ENCODE data around the gene MARCHF3.
A peak's percentile ranks its signal among the peaks of the same experiment; 100 is the strongest.
"Not testable (repeated sequence)": the region's sequence is repeated elsewhere in the genome, so short reads cannot be mapped to it uniquely, and the experiment has no call there.

Gene MARCHF3

DNA sequence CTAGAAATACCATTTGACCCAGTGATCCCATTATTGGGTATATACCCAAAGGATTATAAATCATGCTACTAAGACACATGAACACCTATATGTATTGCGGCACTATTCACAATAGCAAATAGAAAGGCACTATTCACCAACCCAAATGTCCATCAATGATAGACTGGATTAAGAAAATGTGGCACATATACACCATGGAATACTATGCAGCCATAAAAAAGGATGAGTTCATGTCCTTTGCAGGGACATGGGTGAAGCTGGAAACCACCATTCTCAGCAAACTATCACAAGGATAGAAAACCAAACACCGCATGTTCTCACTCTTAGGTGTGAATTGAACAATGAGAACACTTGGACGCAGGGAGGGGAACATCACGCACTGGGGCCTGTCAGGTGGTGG, 13.6 kb downstream of the MARCHF3 start:
- DNase-seq; intact Hi-C loops (cut with DNase I): not testable (repeated sequence)

DNA sequence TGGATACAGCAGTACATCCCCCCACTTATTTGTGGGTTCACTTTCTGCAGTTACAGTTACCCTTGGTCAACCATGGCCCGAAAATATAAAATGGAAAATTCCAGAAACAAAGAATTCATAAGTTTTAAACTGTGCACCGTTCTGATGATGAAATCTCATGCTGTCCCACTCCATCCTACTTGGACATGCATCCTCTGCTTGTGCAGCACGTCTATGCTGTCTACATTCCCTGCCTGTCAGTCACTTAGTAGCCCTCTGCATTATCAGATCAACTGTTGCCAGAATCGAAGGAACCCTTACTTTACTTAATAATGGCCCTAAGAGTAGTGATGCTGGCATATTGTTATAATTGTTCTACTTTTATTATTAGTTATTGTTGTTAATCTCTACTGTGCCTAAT, 14.6 kb downstream of the MARCHF3 start:
- intact Hi-C loops (cut with DNase I), result no loop called here
- no peak for DNase-seq

DNA sequence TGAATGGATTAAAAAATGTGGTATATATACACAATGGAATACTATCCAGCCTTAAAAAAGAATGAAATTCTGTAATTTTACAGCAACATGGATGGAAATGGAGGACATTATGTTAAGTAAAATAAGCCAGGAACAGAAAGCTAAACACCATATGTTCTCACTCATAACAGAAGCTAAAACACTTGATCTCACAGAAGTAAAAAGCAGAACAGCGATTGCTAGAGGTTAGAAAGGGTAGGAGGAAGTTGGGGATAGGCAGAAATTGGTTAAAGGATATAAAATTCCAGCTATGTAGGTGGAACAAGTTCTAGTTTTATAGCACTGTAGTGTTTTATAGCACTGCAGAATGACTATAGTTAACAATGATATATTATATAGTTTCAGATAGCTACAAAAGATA, 15.8 kb downstream of the MARCHF3 start:
- DNase-seq, result no peak
- intact Hi-C loops (cut with DNase I), result no loop called here

DNA sequence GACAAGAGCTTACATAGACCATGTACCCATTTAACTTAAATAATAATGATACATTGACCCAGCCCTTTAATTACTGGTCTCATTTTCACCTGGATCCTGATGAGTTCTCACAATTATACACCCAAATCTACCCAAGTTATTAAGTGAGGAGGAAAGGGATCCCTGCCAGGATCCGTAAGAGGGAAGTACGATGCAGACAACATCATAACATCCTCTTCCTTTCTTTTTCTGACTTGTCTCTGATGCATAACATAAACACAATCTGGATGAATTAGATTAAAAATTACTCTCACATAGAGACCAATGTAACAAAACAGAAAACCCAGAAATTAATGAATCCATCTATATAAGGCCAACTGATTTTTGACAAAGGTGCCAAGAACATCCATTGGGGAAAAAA, 17.0 kb downstream of the MARCHF3 start:
- intact Hi-C loops (cut with DNase I), result no loop called here
- no peak for DNase-seq

DNA sequence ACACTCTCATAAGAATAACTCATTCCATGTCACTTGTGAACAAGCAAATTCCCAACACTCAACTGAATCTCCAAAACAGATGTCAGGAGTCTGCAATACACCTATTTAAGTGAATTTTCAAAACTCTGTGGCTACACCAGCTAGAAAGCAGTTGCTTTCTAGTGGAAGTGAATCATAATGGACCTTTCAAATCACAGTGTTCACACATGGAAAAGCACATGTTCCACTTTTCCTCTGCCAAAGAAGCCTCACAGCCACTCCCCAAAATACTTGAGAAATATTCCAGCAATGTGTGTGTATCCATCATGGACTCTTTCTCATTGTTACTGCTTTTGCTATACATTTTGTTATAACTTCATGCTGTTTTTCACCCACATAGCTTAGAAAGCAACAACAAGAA, 17.4 kb downstream of the MARCHF3 start:
- DNase-seq, result no peak
- intact Hi-C loops (cut with DNase I), result no loop called here

DNA sequence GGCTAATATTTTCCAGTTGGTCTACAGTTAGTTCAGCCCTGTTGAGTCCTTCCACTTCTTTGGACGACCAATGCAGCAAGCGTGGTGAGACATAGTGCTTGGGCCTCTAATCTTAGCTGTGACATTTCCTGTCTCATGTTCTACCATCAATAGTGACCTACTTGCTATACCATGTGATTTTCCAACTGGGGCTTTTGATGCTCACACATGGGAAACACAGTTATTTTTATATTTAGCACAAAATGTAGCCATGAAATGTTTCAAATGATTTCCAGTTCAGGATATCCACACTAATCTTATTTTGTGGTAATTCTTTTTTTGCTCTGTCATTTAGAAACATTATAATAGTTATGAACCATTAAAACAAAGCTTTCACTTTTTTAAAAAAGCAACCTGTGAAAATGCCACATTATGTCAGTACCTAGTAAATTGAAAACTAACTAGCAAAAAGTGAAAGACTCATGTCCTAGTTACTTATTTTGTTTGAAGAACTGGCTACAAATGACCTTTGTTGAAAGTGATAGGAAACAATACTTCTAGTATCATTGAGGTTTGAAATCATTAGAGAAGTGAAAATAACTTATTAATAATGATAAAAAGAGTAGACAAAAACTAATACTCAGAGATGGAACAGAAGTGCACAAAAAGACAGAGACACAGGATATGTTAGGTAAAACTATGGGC, 18.3 kb downstream of the MARCHF3 start:
- intact Hi-C loops (cut with DNase I), result no loop called here
- no peak for DNase-seq

DNA sequence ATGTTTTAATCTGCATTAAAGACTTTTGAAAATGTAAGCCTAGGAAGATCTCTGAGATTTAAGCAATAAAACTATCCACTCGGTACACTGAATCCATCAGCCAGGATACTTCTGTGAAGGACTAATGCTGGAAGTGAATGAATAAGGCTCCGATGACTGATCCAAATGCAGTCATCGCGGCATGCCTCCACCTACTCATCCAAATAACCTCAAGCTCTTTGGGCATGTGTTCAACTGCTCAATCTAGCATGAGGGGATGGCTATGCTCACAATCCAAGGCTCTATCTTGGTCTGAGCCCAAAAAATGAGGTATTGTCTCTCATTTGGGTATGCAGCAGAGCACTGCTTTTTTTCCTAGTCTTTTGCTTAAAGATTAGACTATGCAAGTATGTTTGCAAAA, 19.2 kb downstream of the MARCHF3 start:
- peak in 2 of 42 donors; percentile 22 to 47 for DNase-seq
- intact Hi-C loops (cut with DNase I), result no loop called here

DNA sequence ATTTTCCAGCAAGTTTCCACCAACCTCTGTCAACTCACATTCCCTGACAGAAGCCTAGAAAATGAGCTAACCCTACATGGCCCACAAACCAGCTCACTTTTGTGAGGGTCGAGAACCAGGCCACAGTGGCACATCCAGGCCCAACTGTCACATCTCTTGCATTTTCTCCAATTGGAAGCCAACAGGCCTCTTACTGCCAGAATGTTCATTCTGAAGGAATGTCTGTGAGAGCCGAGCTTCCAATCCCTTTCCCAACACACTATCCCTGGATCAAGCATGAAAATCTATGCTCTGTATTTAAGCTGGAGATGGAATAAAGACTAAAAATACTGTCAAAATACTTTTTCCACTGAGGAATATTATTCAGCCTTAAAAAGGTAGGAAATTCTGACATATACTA, 20.0 kb downstream of the MARCHF3 start:
- DNase-seq, result no peak
- intact Hi-C loops (cut with DNase I), result no loop called here

DNA sequence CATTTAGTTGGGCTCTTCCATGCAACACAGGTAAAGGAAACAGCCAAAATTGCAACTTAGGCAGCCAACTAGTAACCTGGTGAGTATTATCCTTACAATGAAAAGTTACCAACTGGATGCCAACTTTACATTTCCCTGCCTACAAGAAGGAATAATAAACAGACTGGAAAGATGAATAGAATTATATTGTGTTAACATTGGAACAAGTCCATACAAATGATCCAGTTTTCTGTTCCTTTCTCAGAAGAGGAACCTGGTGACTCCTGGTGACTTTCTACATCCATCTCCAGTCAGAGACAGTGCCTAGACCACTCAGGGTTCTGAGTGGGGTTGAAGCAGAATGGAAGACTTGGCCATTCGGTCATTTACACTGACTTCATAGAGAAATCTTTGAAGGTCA, 20.6 kb downstream of the MARCHF3 start:
- intact Hi-C loops (cut with DNase I), result no loop called here
- DNase-seq, result no peak

DNA sequence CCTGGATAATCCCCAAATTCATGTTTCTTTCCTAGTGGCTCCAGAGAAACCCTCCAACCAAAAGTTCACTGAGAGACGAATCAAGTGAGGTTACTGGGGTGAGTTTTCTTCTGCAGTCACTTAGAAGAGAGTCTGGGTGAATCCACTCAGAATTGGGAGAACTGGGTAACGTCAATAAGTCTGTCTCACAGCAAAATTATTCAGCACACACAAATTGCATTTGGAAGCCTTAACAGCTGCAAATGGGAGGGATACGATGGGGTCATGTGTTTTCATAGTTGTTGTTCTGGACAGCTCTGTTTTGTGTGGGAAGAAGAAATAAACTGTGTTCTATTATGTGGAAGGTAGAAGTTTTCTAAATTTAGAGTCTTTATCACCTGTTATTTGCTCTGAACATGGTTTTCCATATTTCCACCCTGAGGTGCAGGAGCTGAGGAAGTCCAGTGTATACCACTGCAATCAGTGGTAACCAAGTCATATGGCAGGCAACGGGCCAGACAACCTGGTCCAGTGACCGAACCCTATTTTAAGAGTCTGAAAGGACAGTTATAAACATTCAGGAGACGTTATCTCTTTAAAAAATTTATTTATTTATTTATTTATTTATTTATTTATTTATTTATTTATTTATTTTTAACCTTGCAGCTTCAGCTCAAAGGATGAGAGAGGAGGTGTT, 21.9 kb downstream of the MARCHF3 start:
- no peak for DNase-seq
- intact Hi-C loops (cut with DNase I), result no loop called here

DNA sequence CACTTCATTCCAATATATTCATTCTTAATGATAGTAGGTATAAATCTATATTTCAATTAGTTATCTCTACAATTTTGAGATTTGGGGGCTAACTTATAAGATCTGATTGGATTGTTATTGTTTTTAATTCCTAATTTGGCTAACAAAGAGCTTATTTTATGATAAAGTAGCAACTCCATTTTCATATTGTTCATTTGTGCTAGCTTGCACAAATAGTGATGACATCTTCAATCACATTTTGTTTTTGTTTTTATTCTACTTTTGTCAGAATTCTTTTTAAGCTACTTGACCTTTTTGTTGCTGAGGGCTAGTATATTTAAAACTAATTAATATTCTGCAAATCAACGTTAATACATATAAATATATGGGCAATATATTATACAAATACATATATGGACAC, 22.8 kb downstream of the MARCHF3 start:
- intact Hi-C loops (cut with DNase I), result no loop called here
- DNase-seq, result no peak

DNA sequence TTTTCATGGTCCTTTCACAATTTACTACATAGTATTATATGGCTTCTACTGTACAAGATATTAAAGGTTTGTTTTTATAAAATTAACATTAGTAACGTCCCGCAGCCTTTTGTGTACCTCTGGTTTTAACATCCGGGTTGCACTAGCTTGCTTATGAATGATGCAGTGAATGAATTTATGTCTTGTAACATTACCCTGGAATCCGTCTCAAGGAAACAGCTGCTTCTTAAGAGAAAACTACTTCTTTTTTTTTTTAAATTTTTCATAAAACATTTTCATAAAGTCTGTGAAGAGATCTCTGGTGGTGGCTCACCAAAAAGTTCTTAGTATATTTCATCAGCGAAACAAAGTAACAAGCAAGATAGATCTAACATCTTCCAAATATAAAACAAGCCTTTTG, 23.6 kb downstream of the MARCHF3 start:
- intact Hi-C loops (cut with DNase I), result no loop called here

DNA sequence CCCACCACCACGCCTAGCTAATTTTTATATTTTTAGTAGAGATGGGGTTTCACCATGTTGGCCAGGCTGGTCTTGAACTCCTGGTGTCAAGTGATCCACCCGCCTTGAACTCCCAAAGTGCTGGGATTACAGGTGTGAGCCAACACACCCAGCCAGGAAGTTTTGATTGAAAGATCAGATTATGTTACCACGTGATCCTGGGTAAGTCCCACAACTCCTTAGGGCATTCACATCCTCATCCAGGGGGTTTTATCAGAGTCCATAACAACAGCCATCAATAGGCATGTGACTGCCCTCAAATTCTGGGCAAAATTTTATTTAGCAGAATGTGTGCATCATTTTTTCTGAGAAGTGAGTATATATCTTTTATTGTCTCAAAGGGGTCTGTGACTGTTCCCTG, 25.1 kb downstream of the MARCHF3 start:
- intact Hi-C loops (cut with DNase I); DNase-seq: not testable (repeated sequence)

More for the DNA sequence above, 23.6 kb downstream of the MARCHF3 start:
- no peak for DNase-seq

DNA sequence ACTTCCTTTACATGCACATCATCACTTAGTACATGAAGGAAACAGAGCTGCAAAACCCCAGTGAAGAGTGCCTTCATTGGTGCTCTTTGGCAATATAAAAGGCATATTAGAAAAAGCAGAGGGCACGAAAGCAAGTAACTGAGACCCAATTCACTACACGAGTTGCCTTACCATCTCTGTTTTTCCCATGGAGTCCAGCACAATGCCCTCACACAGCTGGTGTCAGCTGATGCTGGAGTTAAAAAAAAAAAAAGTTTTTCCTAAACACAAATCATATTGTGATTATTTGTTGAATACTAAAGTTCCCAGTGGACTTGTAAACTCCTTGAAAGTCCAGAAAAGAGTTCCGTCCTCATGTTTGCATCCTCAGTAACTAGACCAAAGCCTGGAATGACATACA, 25.6 kb downstream of the MARCHF3 start:
- intact Hi-C loops (cut with DNase I), result no loop called here
- DNase-seq, result no peak

DNA sequence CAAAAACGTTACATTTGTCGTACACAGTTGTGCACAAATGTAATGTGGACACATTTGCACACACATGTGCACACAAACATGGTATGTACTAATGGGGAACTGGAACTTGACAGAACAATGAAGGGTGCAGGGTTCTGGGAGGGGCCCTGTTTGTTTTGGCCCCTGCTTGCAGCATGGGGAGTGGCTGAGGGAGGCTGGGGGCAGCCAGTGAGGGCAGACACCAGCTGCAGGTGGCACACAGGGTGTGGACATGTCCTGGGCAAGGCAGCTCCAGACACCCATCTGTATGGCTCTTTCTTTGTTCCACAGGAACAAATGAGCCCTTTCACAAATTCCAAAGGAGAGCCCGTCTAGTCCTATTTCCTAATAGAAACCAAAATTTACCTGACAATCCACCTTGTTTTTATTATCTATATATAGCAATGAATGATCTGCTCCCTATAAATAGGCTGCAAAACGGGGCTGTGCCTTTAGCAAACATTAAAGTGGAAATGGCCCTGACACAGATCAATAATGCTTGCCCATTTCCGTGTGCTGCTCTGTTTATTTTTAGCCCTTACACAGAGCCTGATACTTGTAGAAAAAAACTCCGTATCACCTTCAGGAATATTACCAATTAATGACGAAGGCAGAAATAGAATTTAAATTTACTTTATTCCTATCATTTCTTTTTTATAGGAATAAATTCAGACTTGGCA, 26.4 kb downstream of the MARCHF3 start:
- DNase-seq, result no peak

DNA sequence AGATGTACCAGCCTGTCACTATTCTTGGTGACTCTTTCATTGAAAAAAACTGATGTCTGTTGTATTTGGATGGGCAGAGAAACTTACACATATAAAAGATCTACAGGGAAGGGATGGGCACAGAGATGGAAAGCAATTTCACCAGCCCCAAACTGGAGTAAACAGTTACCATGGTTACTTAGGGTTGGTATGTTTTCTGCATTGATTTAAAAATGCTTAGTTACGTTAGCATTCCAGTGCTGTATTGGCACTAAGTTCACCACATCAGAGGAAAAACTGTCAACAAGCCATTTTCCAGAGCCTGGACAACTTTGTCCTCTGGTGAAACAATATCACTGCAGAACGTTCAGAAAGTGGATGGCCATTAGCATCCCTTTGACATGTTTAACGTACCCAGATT, 28.0 kb downstream of the MARCHF3 start:
- intact Hi-C loops (cut with DNase I), result no loop called here

More for the DNA sequence above, 26.4 kb downstream of the MARCHF3 start:
- intact Hi-C loops (cut with DNase I), result no loop called here

DNA sequence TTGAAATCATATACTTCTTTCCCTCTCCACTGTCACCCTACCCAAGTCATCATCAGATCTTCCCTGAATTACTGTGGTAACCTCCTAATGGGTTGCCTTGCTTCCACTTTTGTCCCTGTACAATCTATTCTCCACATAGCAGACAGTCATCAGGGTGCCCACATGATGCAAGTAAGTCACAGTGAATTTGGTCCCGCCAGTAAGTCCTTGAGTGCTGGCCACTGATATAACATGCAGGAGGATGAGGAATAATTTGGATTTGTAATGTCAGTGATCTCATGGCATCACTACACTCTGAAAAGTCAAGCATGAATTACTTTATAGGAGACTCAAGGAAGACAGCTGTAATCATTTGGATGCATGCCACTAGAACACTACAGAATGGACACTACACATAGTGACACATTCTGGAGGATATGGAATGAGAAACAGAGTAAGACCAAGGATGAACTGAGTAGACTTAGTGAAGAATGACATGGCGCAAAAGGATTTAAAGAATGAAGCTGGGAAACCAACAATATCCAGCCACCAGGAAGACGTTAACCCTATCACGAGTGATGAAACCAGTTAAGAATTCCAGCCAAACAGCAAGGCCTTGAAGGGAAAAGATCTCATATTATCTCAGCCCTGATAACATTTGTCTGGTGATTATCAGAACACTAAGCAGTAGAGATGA, 28.6 kb downstream of the MARCHF3 start:
- intact Hi-C loops (cut with DNase I), result no loop called here
- DNase-seq, result no peak

More for the DNA sequence above, 28.0 kb downstream of the MARCHF3 start:
- no peak for DNase-seq

DNA sequence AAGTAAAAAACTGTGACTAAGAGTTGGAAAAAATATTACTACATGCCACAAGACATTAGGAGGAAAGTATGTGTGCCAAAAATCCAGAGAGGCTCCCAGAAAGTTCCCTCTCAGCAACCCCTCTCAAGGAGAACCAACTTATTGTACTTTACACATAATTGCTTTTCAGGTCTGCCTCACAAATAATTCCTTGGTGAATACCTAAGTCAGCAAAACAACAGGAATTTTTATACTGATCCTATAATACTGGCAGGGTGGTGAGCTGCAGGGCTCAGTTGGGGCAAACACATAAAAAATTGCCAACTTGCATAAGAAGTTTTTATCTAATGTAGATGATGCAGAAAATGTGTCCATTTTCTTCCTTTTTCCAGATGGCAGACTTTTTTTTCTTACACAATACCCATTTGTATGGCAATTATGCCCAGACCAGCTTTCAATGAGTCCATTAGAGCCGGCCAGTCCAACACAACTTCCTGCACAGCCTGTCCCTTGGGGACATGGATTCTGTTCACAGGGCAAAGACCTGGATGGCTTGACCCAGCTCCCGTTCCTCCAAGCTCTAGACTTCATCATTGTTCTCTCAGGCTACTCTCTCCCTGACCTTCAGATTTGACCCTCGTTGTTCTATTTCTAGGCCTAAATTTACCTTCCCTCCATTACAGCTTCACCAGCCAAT, 31.3 kb downstream of the MARCHF3 start:
- intact Hi-C loops (cut with DNase I), result no loop called here
- DNase-seq, result peak in 8 of 42 donors; percentile 20 to 44 (median 29)

DNA sequence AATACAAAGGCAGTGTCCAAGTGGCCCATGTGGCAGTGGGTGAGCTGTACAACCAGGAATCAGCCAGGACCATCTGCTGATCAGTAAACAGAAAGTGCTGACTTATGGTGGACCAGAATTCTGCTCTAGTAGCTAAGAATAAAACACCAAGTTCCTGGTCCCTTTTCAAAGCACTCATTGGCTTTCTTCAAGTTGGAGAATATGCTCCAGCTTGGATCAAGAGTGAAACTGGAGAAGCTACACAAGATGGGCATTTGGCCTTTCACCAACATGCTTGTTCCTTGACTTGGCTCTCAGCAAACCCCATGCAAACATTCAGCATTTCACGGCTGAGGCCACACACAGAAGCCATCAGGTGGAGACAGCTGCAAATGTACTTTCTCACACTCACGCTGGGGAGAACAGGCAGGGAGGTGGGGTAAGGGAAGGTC, 32.1 kb downstream of the MARCHF3 start:
- intact Hi-C loops (cut with DNase I), result no loop called here
- DNase-seq, result peak in 1 of 42 donors; percentile 14
